IMR-90 (cell line): Measurements from ENCODE around the gene CDC42SE1. TPM values are rescaled to one million over a fixed set of nuclear protein-coding genes. Genes with fewer than 3 reads are reported as not detected.
A peak's percentile ranks its signal among the peaks of the same experiment; 100 is the strongest.

Experiments used
- ATAC-seq: fragments of 200-7000 bp; cut with Tn5 transposase; 2 replicates; pipeline ENCODE4 v1.9.1; 2020; ENCODE audit warnings: low read depth, mild to moderate bottlenecking, moderate library complexity
- BruUV-seq: library from RNA; stranded (reverse); fragments of 400-500 nt; replicated peaks from 2 replicates; lab custom pipeline; 2021; lab: Mats Ljungman, UMichigan
- CTCF ChIA-PET: fragments of 300-600 bp; formaldehyde crosslinking; extraction: SDS; loops from one replicate; lab custom pipeline; 2021; ENCODE audit warnings: antibody characterized with exemption; lab: Yijun Ruan, JAX
- POLR2A ChIA-PET: fragments of 300-600 bp; sonication (Branson Sonifier 250); formaldehyde crosslinking; loops from one replicate; lab custom pipeline; 2022; ENCODE audit warnings: antibody characterized with exemption; ENCODE audit not compliant: unreplicated experiment; lab: Charles Lee
- DNase-seq: peaks from one replicate; pipeline ENCODE4 v3.0.0; 2013
- H2AFZ ChIP-seq: replicated peaks from 2 replicates; pipeline ENCODE3; 2013; ENCODE audit warnings: low read length, mild to moderate bottlenecking; ENCODE audit not compliant: poor library complexity
- H2AK5ac ChIP-seq: 2 replicates; pipeline ENCODE4 v1.6.1; 2013; ENCODE audit warnings: low read depth, low read length, inconsistent platforms
- H2AK9ac ChIP-seq: replicated peaks from 2 replicates; pipeline ENCODE3; 2013; ENCODE audit warnings: mild to moderate bottlenecking, low read depth, low read length, moderate library complexity; ENCODE audit not compliant: poor library complexity
- H2BK120ac ChIP-seq: 2 replicates; pipeline ENCODE4 v1.6.1; 2013; ENCODE audit warnings: low read depth, low read length, inconsistent platforms
- H2BK15ac ChIP-seq: 3 replicates; pipeline ENCODE4 v1.6.1; 2013; ENCODE audit warnings: low read depth, low read length, inconsistent platforms
- H2BK20ac ChIP-seq: 2 replicates; pipeline ENCODE4 v1.6.1; 2013; ENCODE audit warnings: low read depth, mild to moderate bottlenecking, inconsistent platforms, low read length, moderate library complexity
- H2BK5ac ChIP-seq: 2 replicates; pipeline ENCODE4 v1.6.1; 2013; ENCODE audit warnings: mild to moderate bottlenecking, low read depth, low read length, inconsistent platforms; ENCODE audit not compliant: poor library complexity, severe bottlenecking
- H3K14ac ChIP-seq: replicated peaks from 2 replicates; pipeline ENCODE4 v1.6.1; 2013; ENCODE audit warnings: low read depth, low read length, inconsistent platforms
- H3K18ac ChIP-seq: 2 replicates; pipeline ENCODE4 v1.6.1; 2013; ENCODE audit warnings: low read depth, low read length, control low read depth
- H3K23ac ChIP-seq: 2 replicates; pipeline ENCODE4 v1.6.1; 2013; ENCODE audit warnings: low read depth, low read length, inconsistent platforms
- H3K27ac ChIP-seq: 2 replicates; pipeline ENCODE4 v1.5.1; 2013; ENCODE audit warnings: mild to moderate bottlenecking, control low read depth, low read length; ENCODE audit not compliant: insufficient read depth
- H3K27me3 ChIP-seq: 2 replicates; pipeline ENCODE4 v1.6.1; 2013; ENCODE audit warnings: low read length; ENCODE audit not compliant: control insufficient read depth, insufficient read depth
- H3K36me3 ChIP-seq: 2 replicates; pipeline ENCODE4 v1.6.1; 2013; ENCODE audit warnings: low read length, mixed read lengths; ENCODE audit not compliant: control insufficient read depth, insufficient read depth
- H3K4ac ChIP-seq: 2 replicates; pipeline ENCODE4 v1.6.1; 2013; ENCODE audit warnings: low read depth, low read length, inconsistent platforms
- H3K4me1 ChIP-seq: 2 replicates; pipeline ENCODE4 v1.6.1; 2013; ENCODE audit warnings: low read length, mixed read lengths; ENCODE audit not compliant: control insufficient read depth, insufficient read depth
- H3K4me2 ChIP-seq: 2 replicates; pipeline ENCODE4 v1.6.1; 2013; ENCODE audit warnings: low read depth, mild to moderate bottlenecking, control low read depth, low read length, moderate library complexity
- H3K4me3 ChIP-seq: 2 replicates; pipeline ENCODE4 v1.5.1; 2013; ENCODE audit warnings: low read depth, mild to moderate bottlenecking, control low read depth, low read length, moderate library complexity; ENCODE audit not compliant: insufficient read depth
- H3K56ac ChIP-seq: 2 replicates; pipeline ENCODE4 v1.6.1; 2013; ENCODE audit warnings: low read length, inconsistent platforms; ENCODE audit not compliant: insufficient read depth; ENCODE audit errors: extremely low read depth
- H3K79me1 ChIP-seq, 2 experiments: 2 replicates each; pipeline ENCODE4 v1.6.1; 2013; ENCODE audit warnings: low read length in 2 of 2, inconsistent platforms in 1 of 2, low read depth in 1 of 2
- H3K9ac ChIP-seq: 2 replicates; pipeline ENCODE4 v1.6.1; 2013; ENCODE audit warnings: low read depth, low read length, control low read depth
- H3K9me1 ChIP-seq: 2 replicates; pipeline ENCODE4 v1.6.1; 2013; ENCODE audit warnings: low read length, inconsistent platforms; ENCODE audit not compliant: insufficient read depth
- H3K9me3 ChIP-seq: 2 replicates; pipeline ENCODE4 v1.6.1; 2013; ENCODE audit warnings: low read length; ENCODE audit not compliant: control insufficient read depth, insufficient read depth
- H4K20me1 ChIP-seq: 2 replicates; pipeline ENCODE4 v1.6.1; 2013; ENCODE audit warnings: low read length, inconsistent platforms; ENCODE audit not compliant: insufficient read depth
- H4K5ac ChIP-seq: 2 replicates; pipeline ENCODE4 v1.6.1; 2013; ENCODE audit warnings: mild to moderate bottlenecking, low read depth, low read length, control low read depth
- H4K8ac ChIP-seq, 2 experiments: 2 replicates each; pipeline ENCODE4 v1.6.1; 2013; ENCODE audit warnings: low read depth in 2 of 2, low read length in 2 of 2, control low read depth in 1 of 2, inconsistent platforms in 1 of 2
- H4K91ac ChIP-seq: 2 replicates; pipeline ENCODE4 v1.6.1; 2013; ENCODE audit warnings: low read depth, low read length, inconsistent platforms; ENCODE audit not compliant: insufficient read depth
- CHD1 ChIP-seq: IDR thresholded peaks from 2 replicates; pipeline ENCODE4 v1.6.1; 2012; ENCODE audit warnings: low read depth, low read length, improper control_type of control experiment
- CTCF ChIP-seq: conservative IDR thresholded peaks from 2 replicates; pipeline ENCODE4 v1.5.1; 2012; ENCODE audit warnings: mild to moderate bottlenecking, low read depth, low read length, improper control_type of control experiment
- MAFK ChIP-seq: IDR thresholded peaks from 2 replicates; pipeline ENCODE4 v1.6.1; 2012; ENCODE audit warnings: low read depth, low read length, improper control_type of control experiment
- MAZ ChIP-seq: IDR thresholded peaks from 2 replicates; pipeline ENCODE4 v1.6.1; 2012; ENCODE audit warnings: low read depth, mild to moderate bottlenecking, low read length, improper control_type of control experiment, moderate library complexity, borderline replicate concordance
- POLR2A ChIP-seq: IDR thresholded peaks from 2 replicates; pipeline ENCODE4 v1.6.1; 2012; ENCODE audit warnings: mild to moderate bottlenecking, low read depth, low read length
- RAD21 ChIP-seq: IDR thresholded peaks from 2 replicates; pipeline ENCODE4 v1.6.1; 2012; ENCODE audit warnings: low read length, improper control_type of control experiment
- RFX5 ChIP-seq: IDR thresholded peaks from 2 replicates; pipeline ENCODE4 v1.8.0; 2012; ENCODE audit warnings: low read depth, mild to moderate bottlenecking, low read length, moderate library complexity
- SMC3 ChIP-seq: fragments of 150-350 bp; IDR thresholded peaks from 2 replicates; pipeline ENCODE4 v1.6.1; 2016; ENCODE audit warnings: low read depth, mild to moderate bottlenecking, antibody characterized with exemption, low read length, moderate library complexity
- WGBS, 2 experiments: methylation state at CpG; one replicate each; pipeline versions ENCODE4 v1.1.5 to v1.1.7; 2013; ENCODE audit warnings: missing lambda C conversion rate in 2 of 2; ENCODE audit not compliant: insufficient read length in 1 of 2; ENCODE audit errors: extremely low coverage in 2 of 2; 5-methylcytosine and 5-hydroxymethylcytosine counted together
- dilution Hi-C: fragments of 300-500 bp; cut with HindIII; formaldehyde crosslinking; loops from one replicate; pipeline ENCODE4 v1.14.3; 2018; ENCODE audit warnings: low sequenced_read_pairs; ENCODE audit not compliant: unreplicated experiment
- in situ Hi-C: fragments of 300-500 bp; cut with MboI; formaldehyde crosslinking; loops from 3 replicates; pipeline ENCODE4 v1.14.3; 2019; ENCODE audit warnings: low sequenced_read_pairs, inconsistent platforms, mixed read lengths
- intact Hi-C: fragments of 100-400 bp; cut with micrococcal nuclease; formaldehyde crosslinking; loops from 2 replicates; pipeline ENCODE4 v1.10.0; 2022
- polyA plus RNA-seq, 3 experiments: library from polyadenylated mRNA; depleted of rRNA; stranded (reverse); fragments of >200 nt; gene quantifications; 2 replicates each; pipeline ENCODE4 v1.2.3, GENCODE V29; 2012; ENCODE audit warnings: low replicate concordance in 1 of 3
- total RNA-seq: library from RNA; depleted of rRNA; stranded (reverse); fragments of >200 nt; gene quantifications from 2 replicates; pipeline ENCODE4 v1.2.3, GENCODE V29; 2012

The CDC42SE1 gene
- total and polyA plus RNA-seq, 2 of the 4 experiments (the other 2 are of a cell fraction): 47.0 to 58.5 TPM

GRCh38 chr1:151006327-151007052, 52.9 kb downstream of the CDC42SE1 start, which contains the start of gene MINDY1:
MINDY1 (minus strand) TSS chr1:151006902; CDS start chr1:151002617, 4,285 bp downstream.
- ATAC-seq: peak; percentile 76
- H3K18ac ChIP-seq: peak within 1 kb of the TSS; percentile 62
- H2BK20ac ChIP-seq: peak within 1 kb of the TSS; percentile 27
- H2BK120ac ChIP-seq: peak within 1 kb of the TSS; percentile 82
- peak within 1 kb of the TSS; percentile 82 for H2AK9ac ChIP-seq
- TF ChIP-seq CTCF (peak; percentile 67), RAD21 (peak; percentile 76), POLR2A (peak; percentile 66; the same call in 1 of the 2 replicates), CHD1 (no peak), MAZ (peak; percentile 43; the same call in 1 of the 2 replicates), RFX5 (no peak), MAFK (0 out of 2 replicates have a peak, but pooled peaks have one; percentile 1), SMC3 (peak; percentile 40)
- BruUV-seq: no TSS peak
- H2BK5ac ChIP-seq: peak within 1 kb of the TSS; percentile 75
- H2AFZ ChIP-seq: peak within 1 kb of the TSS; percentile 98
- WGBS, 2 experiments: 0% methylated on average over 5 of the region's 18 CpGs; no CpG with 5 or more reads in 1 of the 2 experiments
- H3K23ac ChIP-seq: peak within 1 kb of the TSS; percentile 83
- peak within 1 kb of the TSS; percentile 90 for H3K4me2 ChIP-seq
- no peaks in the 10 kb centered on the region for H4K20me1 ChIP-seq
- H3K79me1 ChIP-seq: peaks cover 11 to 40% of the 10 kb centered on the region in 2 experiments
- H3K9me3 ChIP-seq: no peaks in the 10 kb centered on the region
- peak within 1 kb of the TSS; percentile 82 for H3K4ac ChIP-seq
- peak within 1 kb of the TSS; percentile 88 for H3K9ac ChIP-seq
- in situ Hi-C loops: no loop called here
- H3K9me1 ChIP-seq: peaks cover 11% of the 10 kb centered on the region
- ChIA-PET CTCF (interaction anchor here (0.5 to 2.3 kb wide), 8 partner anchors 10 to 645 kb away, joined by 3 to 24 read pairs (median 5); partner anchors contain the start of gene ANXA9), POLR2A (interaction anchor here (0.5 to 1.0 kb wide), 3 partner anchors 42 to 765 kb away, joined by 3 to 6 read pairs (median 4); partner anchors contain the start of gene C1orf56)
- peak within 1 kb of the TSS; percentile 37 for H2AK5ac ChIP-seq
- H4K5ac ChIP-seq: peak within 1 kb of the TSS; percentile 71
- no peaks in the 10 kb centered on the region for H3K27me3 ChIP-seq
- peak within 1 kb of the TSS; percentile 51; the same call in 2 of the 3 replicates for H2BK15ac ChIP-seq
- peak; percentile 89 for DNase-seq
- dilution Hi-C loops: no loop called here
- H4K8ac ChIP-seq: peak within 1 kb of the TSS; percentile 73 to 81
- peak within 1 kb of the TSS; percentile 80 for H3K27ac ChIP-seq
- peaks cover 7% of the 10 kb centered on the region; the same call in 1 of the 2 replicates for H3K36me3 ChIP-seq
- H3K14ac ChIP-seq: peak within 1 kb of the TSS; percentile 87
- H3K4me3 ChIP-seq: peak within 1 kb of the TSS; percentile 47
- H3K4me1 ChIP-seq: peaks cover 8% of the 10 kb centered on the region
- intact Hi-C loops: loop anchor here (5.0 to 10.0 kb wide), 2 partner anchors 56 to 442 kb away; partner anchors contain the start of gene MLLT11
- peak within 1 kb of the TSS; percentile 84 for H3K56ac ChIP-seq
- peak within 1 kb of the TSS; percentile 76 for H4K91ac ChIP-seq
